OCI-LY7 (cell line): ENCODE measurements around the gene GARIN5B. TPM values are rescaled to one million over a fixed set of nuclear protein-coding genes. Genes with fewer than 3 reads are reported as not detected.

Source experiments
- BruUV-seq: library from RNA; stranded (reverse); fragments of 400-500 nt; replicated peaks from 2 replicates; lab custom pipeline; 2021; lab: Mats Ljungman, UMichigan
- CTCF ChIA-PET: fragments of 300-600 bp; sonication (Branson Sonifier 250); formaldehyde crosslinking; loops from one replicate; lab custom pipeline; 2022; ENCODE audit warnings: antibody characterized with exemption; ENCODE audit not compliant: unreplicated experiment; lab: Charles Lee
- POLR2A ChIA-PET: fragments of 300-600 bp; sonication (Branson Sonifier 250); formaldehyde crosslinking; loops from one replicate; lab custom pipeline; 2022; ENCODE audit warnings: antibody characterized with exemption; lab: Charles Lee
- DNase-seq: peaks from one replicate; pipeline ENCODE4 v3.0.0-alpha.2; 2015; ENCODE audit warnings: low spot score
- H2AFZ ChIP-seq: fragments of 200-600 bp; sonication (generic), shearing (Covaris generic); 2 replicates; pipeline ENCODE4 v1.6.1; 2014; ENCODE audit warnings: mild to moderate bottlenecking, antibody characterized with exemption, low read length, moderate library complexity
- H3K27ac ChIP-seq: fragments of 200-600 bp; sonication (generic); 2 replicates; pipeline ENCODE4 v1.5.1; 2014; ENCODE audit warnings: mixed run types, low read depth, mild to moderate bottlenecking, moderate library complexity, low read length, inconsistent platforms; ENCODE audit not compliant: poor library complexity, severe bottlenecking
- H3K36me3 ChIP-seq: fragments of 200-600 bp; sonication (generic); 2 replicates; pipeline ENCODE4 v1.6.1; 2014; ENCODE audit warnings: mild to moderate bottlenecking, antibody characterized with exemption, low read length, moderate library complexity, mixed read lengths; ENCODE audit not compliant: insufficient read depth
- H3K4me1 ChIP-seq: fragments of 200-600 bp; sonication (generic); 2 replicates; pipeline ENCODE4 v1.5.1; 2014; ENCODE audit warnings: mild to moderate bottlenecking, low read length; ENCODE audit not compliant: insufficient read depth, poor library complexity, severe bottlenecking
- H3K4me2 ChIP-seq: fragments of 200-600 bp; sonication (generic); 2 replicates; pipeline ENCODE4 v1.6.1; 2014; ENCODE audit warnings: mild to moderate bottlenecking, low read length
- H3K4me3 ChIP-seq: fragments of 200-600 bp; sonication (generic); 2 replicates; pipeline ENCODE4 v1.5.1; 2014; ENCODE audit warnings: mild to moderate bottlenecking, low read depth, low read length; ENCODE audit not compliant: poor library complexity, severe bottlenecking
- H3K79me2 ChIP-seq: fragments of 200-600 bp; sonication (generic); 2 replicates; pipeline ENCODE4 v1.6.1; 2016; ENCODE audit warnings: low read depth, mild to moderate bottlenecking, low read length, moderate library complexity, mixed read lengths; ENCODE audit not compliant: insufficient read depth
- H3K9me2 ChIP-seq: fragments of 200-600 bp; sonication (generic); 2 replicates; pipeline ENCODE4 v1.6.1; 2016; ENCODE audit warnings: mild to moderate bottlenecking, low read length, mixed read lengths; ENCODE audit not compliant: insufficient read depth
- H3K9me3 ChIP-seq: fragments of 200-600 bp; sonication (generic); 2 replicates; pipeline ENCODE4 v1.6.1; 2014; ENCODE audit warnings: mild to moderate bottlenecking, mixed run types, low read length, mixed read lengths
- H4K20me1 ChIP-seq: fragments of 200-600 bp; sonication (generic); 2 replicates; pipeline ENCODE4 v1.6.1; 2014; ENCODE audit warnings: mild to moderate bottlenecking, antibody characterized with exemption, low read length, moderate library complexity, mixed read lengths; ENCODE audit not compliant: insufficient read depth
- CTCF ChIP-seq: fragments of 200-600 bp; sonication (generic); conservative IDR thresholded peaks from 2 replicates; pipeline ENCODE4 v1.5.1; 2014; ENCODE audit warnings: mild to moderate bottlenecking, antibody characterized with exemption, low read length, moderate library complexity, mixed read lengths
- EZH2phosphoT487 ChIP-seq: fragments of 200-600 bp; sonication (generic); IDR thresholded peaks from 2 replicates; pipeline ENCODE4 v1.6.1; 2018; ENCODE audit warnings: low read depth, borderline replicate concordance, mild to moderate bottlenecking, mixed run types, antibody characterized with exemption, low read length, moderate library complexity, mixed read lengths
- intact Hi-C: fragments of 100-400 bp; cut with micrococcal nuclease; formaldehyde crosslinking; loops from one replicate; pipeline ENCODE4 v1.10.0; 2022; ENCODE audit not compliant: unreplicated experiment
- total RNA-seq, 2 experiments: library from RNA; depleted of rRNA in 1 of 2; stranded (reverse); fragments of >200 nt in 1 of 2; shearing (Covaris generic) in 1 of 2; gene quantifications; 2 replicates each; pipeline ENCODE4 v1.2.3, GENCODE V29; 2014 to 2022

Gene GARIN5B
- total RNA-seq, 2 experiments from 2014 or later, result not detected

- H3K9me2 ChIP-seq, result no peaks in the 10 kb centered on the region
- POLR2A ChIA-PET, result no interaction called here
- H4K20me1 ChIP-seq, result no peaks in the 10 kb centered on the region
- DNase-seq, result no peak
- no peaks in the 10 kb centered on the region for H3K9me3 ChIP-seq
- H3K4me1 ChIP-seq, result no peaks in the 10 kb centered on the region
- BruUV-seq, result no TSS peak
- no peak overlapping the region for H3K27ac ChIP-seq
- no peak overlapping the region for H3K4me2 ChIP-seq
- CTCF ChIA-PET, result no interaction called here
- intact Hi-C loops, result no loop called here
- H3K36me3 ChIP-seq, result no peaks in the 10 kb centered on the region
- no peak overlapping the region for H2AFZ ChIP-seq
- no peak overlapping the region for H3K4me3 ChIP-seq
- no peak for TF ChIP-seq EZH2phosphoT487
- TF ChIP-seq CTCF, result no peak
- no peaks in the 10 kb centered on the region for H3K79me2 ChIP-seq
Observed at GRCh38 chr19:55365964-55366363, 2.9 kb upstream of the GARIN5B start.

- CTCF ChIA-PET, result no interaction called here
- Histone ChIP-seq H3K9me2 (no peaks in the 10 kb centered on the region), H2AFZ (no peak overlapping the region), H3K36me3 (no peaks in the 10 kb centered on the region), H3K4me1 (no peaks in the 10 kb centered on the region), H3K4me2 (no peak overlapping the region), H3K79me2 (no peaks in the 10 kb centered on the region), H3K4me3 (no peak overlapping the region), H3K9me3 (no peaks in the 10 kb centered on the region), H3K27ac (no peak overlapping the region), H4K20me1 (no peaks in the 10 kb centered on the region)
- BruUV-seq, result no TSS peak
- DNase-seq, result no peak
- TF ChIP-seq CTCF (no peak), EZH2phosphoT487 (no peak)
- POLR2A ChIA-PET, result no interaction called here
- intact Hi-C loops, result no loop called here
Observed at GRCh38 chr19:55365245-55365644, 2.2 kb upstream of the GARIN5B start.

- Histone ChIP-seq H3K36me3 (no peaks in the 10 kb centered on the region), H4K20me1 (no peaks in the 10 kb centered on the region), H3K9me2 (no peaks in the 10 kb centered on the region), H3K9me3 (no peaks in the 10 kb centered on the region), H3K4me1 (no peaks in the 10 kb centered on the region), H2AFZ (no peak overlapping the region), H3K4me2 (no peak overlapping the region), H3K79me2 (no peaks in the 10 kb centered on the region), H3K27ac (no peak overlapping the region), H3K4me3 (no peak overlapping the region)
- intact Hi-C loops, result no loop called here
- no peak for DNase-seq
- ChIA-PET CTCF (no interaction called here), POLR2A (interaction anchor here (0.6 kb wide), 1 partner anchor 103 kb away, joined by 3 read pairs; no protein-coding TSS in a partner anchor)
- no TSS peak for BruUV-seq
- TF ChIP-seq CTCF, result no peak
- no peak for TF ChIP-seq EZH2phosphoT487
Observed at GRCh38 chr19:55362174-55362989, 678 bp downstream of the GARIN5B start.
